Transverse colon (tissue), 4 donors: ENCODE results near the gene STK24. TPM values are rescaled to one million over a fixed set of nuclear protein-coding genes. Genes with fewer than 3 reads are reported as not detected.

Source experiments
- DNase-seq: peaks from one replicate; pipeline ENCODE4 v3.0.0-alpha.2; 2019
- H3K27ac ChIP-seq, 4 donors: fragments of 200-600 bp; sonication (generic); 2 replicates each; pipeline ENCODE4 v1.5.1; 2016 to 2018; ENCODE audit warnings: inconsistent platforms in 4 of 4
- H3K27me3 ChIP-seq: fragments of 200-600 bp; sonication (generic); 2 replicates; pipeline ENCODE4 v1.5.1; 2017; ENCODE audit warnings: inconsistent platforms
- H3K36me3 ChIP-seq, 4 donors: fragments of 200-600 bp; sonication (generic); 2 replicates each; pipeline ENCODE4 v1.5.1; 2017 to 2019; ENCODE audit warnings: inconsistent platforms in 4 of 4
- H3K4me1 ChIP-seq, 4 donors: fragments of 200-600 bp; sonication (generic); 2 replicates each; pipeline ENCODE4 v1.5.1; 2017 to 2020; ENCODE audit warnings: inconsistent platforms in 4 of 4
- H3K4me3 ChIP-seq, 4 donors: fragments of 200-600 bp; sonication (generic); 1 replicate in 1 of 4; 2 replicates in 3 of 4; pipeline versions ENCODE4 v1.5.1 to v1.6.1; 2017 to 2019; ENCODE audit warnings: inconsistent platforms in 4 of 4
- H3K9me3 ChIP-seq, 2 donors: fragments of 200-600 bp; sonication (generic); 2 replicates each; pipeline ENCODE4 v1.5.1; 2017 to 2019; ENCODE audit warnings: inconsistent platforms in 2 of 2
- CTCF ChIP-seq, 5 experiments: fragments of 200-600 bp in 3 of 5; fragments of 450-650 bp in 2 of 5; sonication (generic) in 3 of 5; IDR thresholded peaks; 1 replicate in 2 of 5; 2 replicates in 3 of 5; pipeline ENCODE4 v1.5.1; 2016 to 2017; ENCODE audit warnings: antibody characterized with exemption in 5 of 5, inconsistent platforms in 3 of 5, mild to moderate bottlenecking in 2 of 5, moderate library complexity in 1 of 5
- EP300 ChIP-seq: sonication (generic); formaldehyde crosslinking; IDR thresholded peaks from one replicate; pipeline ENCODE4 v1.6.1; 2017; ENCODE audit warnings: antibody characterized with exemption, low read depth
- POLR2A ChIP-seq: fragments of 450-650 bp; IDR thresholded peaks from one replicate; pipeline ENCODE4 v1.6.1; 2016; ENCODE audit warnings: antibody characterized with exemption, mild to moderate bottlenecking, moderate library complexity
- POLR2AphosphoS5 ChIP-seq, 3 donors: sonication (generic); formaldehyde crosslinking; IDR thresholded peaks; one replicate each; pipeline ENCODE4 v1.6.1; 2016; ENCODE audit warnings: antibody characterized with exemption in 3 of 3
- WGBS, 2 donors: methylation state at CpG; one replicate each; pipeline ENCODE4 v1.1.5; 2018; ENCODE audit warnings: low coverage in 1 of 2; 5-methylcytosine and 5-hydroxymethylcytosine counted together
- in situ Hi-C, 4 donors: fragments of 200-750 bp; cut with MboI; loops; one replicate each; pipeline versions ENCODE4 v1.15.0 to v1.15.1; 2017; ENCODE audit warnings: low sequenced_read_pairs in 3 of 4, low pct_ligation_motif_present in 1 of 4, low pct_unique_long_range_greater_than_20kb in 1 of 4
- intact Hi-C: fragments of 100-400 bp; cut with DNase I; formaldehyde crosslinking; loops from one replicate; pipeline ENCODE4 v1.15.1; 2023; ENCODE audit warnings: low total_unique reads
- total RNA-seq, 4 donors: library from RNA; depleted of rRNA; stranded (reverse); fragments of >200 nt; gene quantifications; one replicate each; pipeline ENCODE4 v1.1.0, GENCODE V29; 2016

Gene STK24
- total RNA-seq, 4 donors from 2014 or later: 87.2 to 152 (median 131) TPM

GRCh38 chr13:98428256-98428966, 148.5 kb downstream of the STK24 start:
- DNase-seq: no peak
- Histone ChIP-seq H3K27me3 (no peaks in the 10 kb centered on the region), H3K27ac (no peak overlapping the region), H3K9me3 (no peaks in the 10 kb centered on the region), H3K36me3 (peaks cover 0 to 6% (median 0%) of the 10 kb centered on the region in 4 donors), H3K4me1 (peaks cover 0 to 4% (median 0%) of the 10 kb centered on the region in 4 donors), H3K4me3 (no peak overlapping the region)
- in situ Hi-C loops (loop anchor here in 2 of 4 donors (25.0 kb wide), 2 partner anchors 409 to 566 kb away; no protein-coding TSS in a partner anchor), intact Hi-C loops (no loop called here)
- no peak for TF ChIP-seq CTCF (IDR thresholded peaks at IDR 0.05)
- no peak for TF ChIP-seq POLR2A
- TF ChIP-seq EP300: no peak
- no peak for TF ChIP-seq POLR2AphosphoS5 (IDR thresholded peaks at IDR 0.05)
- WGBS, 2 donors: 87 to 100% methylated on average over 3 to 15 of the region's 15 CpGs

- DNase-seq: no peak
- H3K27me3 ChIP-seq: no peaks in the 10 kb centered on the region
- H3K27ac ChIP-seq: no peak overlapping the region
- no peaks in the 10 kb centered on the region for H3K9me3 ChIP-seq
- H3K4me3 ChIP-seq: no peak overlapping the region
- TF ChIP-seq POLR2A (no peak), EP300 (no peak), POLR2AphosphoS5 (IDR thresholded peaks at IDR 0.05) (no peak), CTCF (IDR thresholded peaks at IDR 0.05) (no peak)
- peaks cover 0 to 4% (median 0%) of the 10 kb centered on the region in 4 donors for H3K4me1 ChIP-seq
- intact Hi-C loops (no loop called here), in situ Hi-C loops (loop anchor here in 2 of 4 donors (25.0 kb wide), 2 partner anchors 410 to 565 kb away; no protein-coding TSS in a partner anchor)
- H3K36me3 ChIP-seq: peaks cover 0 to 6% (median 0%) of the 10 kb centered on the region in 4 donors
- WGBS, 2 donors: 81 to 82% methylated on average over 7 to 13 of the region's 13 CpGs
Measured at GRCh38 chr13:98427331-98427995, 149.4 kb downstream of the STK24 start.

- Histone ChIP-seq H3K9me3 (no peaks in the 10 kb centered on the region), H3K36me3 (peaks cover 0 to 6% (median 0%) of the 10 kb centered on the region in 4 donors), H3K4me3 (no peak overlapping the region), H3K4me1 (no peaks in the 10 kb centered on the region), H3K27ac (no peak overlapping the region), H3K27me3 (no peaks in the 10 kb centered on the region)
- intact Hi-C loops: loop anchor here (5.0 kb wide), 1 partner anchor 886 kb away; no protein-coding TSS in a partner anchor
- 60 to 84% methylated on average over 1 to 7 of the region's 7 CpGs for WGBS, 2 donors
- DNase-seq: no peak
- TF ChIP-seq EP300 (no peak), CTCF (IDR thresholded peaks at IDR 0.05) (no peak), POLR2A (no peak), POLR2AphosphoS5 (IDR thresholded peaks at IDR 0.05) (no peak)
- in situ Hi-C loops: loop anchor here in 3 of 4 donors (25.0 kb wide), 2 partner anchors 286 to 561 kb away; partner anchors contain the start of gene FARP1 (in 2 of the 3)
Measured at GRCh38 chr13:98423417-98423816, 153.5 kb downstream of the STK24 start.

GRCh38 chr13:98422046-98422445, 154.9 kb downstream of the STK24 start:
- no peaks in the 10 kb centered on the region for H3K9me3 ChIP-seq
- no peaks in the 10 kb centered on the region for H3K27me3 ChIP-seq
- H3K4me1 ChIP-seq: peaks cover 0 to under 1% (median under 1%) of the 10 kb centered on the region in 4 donors
- no peak for DNase-seq
- 92 to 94% methylated on average over 8 to 9 of the region's 9 CpGs for WGBS, 2 donors
- in situ Hi-C loops (loop anchor here in 3 of 4 donors (25.0 kb wide), 2 partner anchors 285 to 560 kb away; partner anchors contain the start of gene FARP1 (in 2 of the 3)), intact Hi-C loops (loop anchor here (5.0 kb wide), 1 partner anchor 885 kb away; no protein-coding TSS in a partner anchor)
- H3K4me3 ChIP-seq: no peak overlapping the region
- H3K27ac ChIP-seq: no peak overlapping the region
- H3K36me3 ChIP-seq: peaks cover 0 to 6% (median 0%) of the 10 kb centered on the region in 4 donors
- no peak for TF ChIP-seq CTCF (IDR thresholded peaks at IDR 0.05)
- TF ChIP-seq POLR2A: no peak
- no peak for TF ChIP-seq POLR2AphosphoS5 (IDR thresholded peaks at IDR 0.05)
- no peak for TF ChIP-seq EP300
